SK-N-SH (cell line): ENCODE results near the gene UBB. TPM values are rescaled to one million over a fixed set of nuclear protein-coding genes. Genes with fewer than 3 reads are reported as not detected.

Experiments
- CTCF ChIA-PET: fragments of 300-600, 350-600 bp; formaldehyde crosslinking; extraction: SDS; loops from one replicate; lab custom pipeline; 2021; lab: Yijun Ruan, JAX
- POLR2A ChIA-PET: fragments of 350-600 bp; sonication (Branson Sonifier 250); formaldehyde crosslinking; extraction: SDS; loops from one replicate; lab custom pipeline; 2020; ENCODE audit warnings: antibody characterized with exemption, inconsistent platforms; lab: Yijun Ruan, JAX
- DNase-seq: peaks from one replicate; pipeline ENCODE4 v3.0.0; 2012
- H2AFZ ChIP-seq: fragments of 200-600 bp; sonication (generic); 2 replicates; pipeline ENCODE4 v1.8.1; 2016; ENCODE audit warnings: antibody characterized with exemption, mild to moderate bottlenecking, low read depth
- H3F3A ChIP-seq: fragments of 200-600 bp; sonication (generic); replicated peaks from 2 replicates; pipeline ENCODE3; 2016; ENCODE audit warnings: antibody characterized with exemption, mild to moderate bottlenecking; ENCODE audit not compliant: insufficient read depth
- H3K27ac ChIP-seq, 2 experiments: fragments of 200-500 bp in 1 of 2; fragments of 200-600 bp in 1 of 2; sonication (Bioruptor generic) in 1 of 2; sonication (generic), shearing (Covaris generic) in 1 of 2; 2 replicates each; pipeline versions ENCODE4 v1.5.1 to v1.6.1; 2014 to 2016; ENCODE audit warnings: low read depth in 2 of 2, inconsistent platforms in 1 of 2, low read length in 1 of 2, mild to moderate bottlenecking in 1 of 2, mixed read lengths in 1 of 2
- H3K27me3 ChIP-seq: fragments of 200-600 bp; sonication (generic), shearing (Covaris generic); 2 replicates; pipeline ENCODE4 v1.6.1; 2016; ENCODE audit warnings: mixed run types; ENCODE audit not compliant: insufficient read depth
- H3K36me3 ChIP-seq, 2 experiments: fragments of 200-500 bp in 1 of 2; fragments of 200-600 bp in 1 of 2; sonication (Bioruptor generic) in 1 of 2; sonication (generic) in 1 of 2; replicated peaks in 1 of 2; 2 replicates each; pipeline versions ENCODE3 to v1.5.1; 2014 to 2016; ENCODE audit warnings: low read length in 1 of 2, mild to moderate bottlenecking in 1 of 2; ENCODE audit not compliant: insufficient read depth in 2 of 2, control insufficient read depth in 1 of 2
- H3K4me1 ChIP-seq, 2 experiments: fragments of 200-500 bp in 1 of 2; fragments of 200-600 bp in 1 of 2; sonication (Bioruptor generic) in 1 of 2; sonication (generic), shearing (Covaris generic) in 1 of 2; 2 replicates each; pipeline versions ENCODE4 v1.5.1 to v1.6.1; 2014 to 2016; ENCODE audit warnings: low read depth in 1 of 2, low read length in 1 of 2, mixed run types in 1 of 2; ENCODE audit not compliant: insufficient read depth in 2 of 2, control insufficient read depth in 1 of 2
- H3K4me2 ChIP-seq: fragments of 200-600 bp; sonication (generic), shearing (Covaris generic); 2 replicates; pipeline ENCODE4 v1.6.1; 2017; ENCODE audit warnings: mixed run types
- H3K4me3 ChIP-seq, 2 experiments: fragments of 200-500 bp in 1 of 2; fragments of 200-600 bp in 1 of 2; sonication (Bioruptor generic) in 1 of 2; sonication (generic), shearing (Covaris generic) in 1 of 2; 2 replicates each; pipeline versions ENCODE4 v1.5.1 to v1.8.1; 2014 to 2016; ENCODE audit warnings: low read depth in 2 of 2, inconsistent platforms in 1 of 2, low read length in 1 of 2, mild to moderate bottlenecking in 1 of 2, mixed read lengths in 1 of 2, moderate library complexity in 1 of 2
- H3K79me2 ChIP-seq: fragments of 200-600 bp; sonication (generic); 2 replicates; pipeline ENCODE4 v1.8.1; 2017; ENCODE audit warnings: mild to moderate bottlenecking; ENCODE audit not compliant: insufficient read depth
- H3K9ac ChIP-seq: fragments of 200-600 bp; sonication (generic); 2 replicates; pipeline ENCODE4 v1.6.1; 2017; ENCODE audit warnings: mixed run types
- H3K9me2 ChIP-seq: fragments of 200-600 bp; sonication (generic); 2 replicates; pipeline ENCODE4 v1.6.1; 2017; ENCODE audit warnings: mixed run types
- H3K9me3 ChIP-seq: fragments of 200-600 bp; sonication (generic); 2 replicates; pipeline ENCODE4 v1.6.1; 2017; ENCODE audit warnings: mixed run types, mild to moderate bottlenecking, moderate library complexity
- H4K20me1 ChIP-seq: fragments of 200-600 bp; sonication (generic); 2 replicates; pipeline ENCODE4 v1.6.1; 2017; ENCODE audit warnings: mild to moderate bottlenecking, mixed run types; ENCODE audit not compliant: insufficient read depth
- CHD2 ChIP-seq: fragments of 150-350 bp; IDR thresholded peaks from 2 replicates; pipeline ENCODE4 v1.6.1; 2018; ENCODE audit warnings: low read length; ENCODE audit not compliant: partially characterized antibody
- EP300 ChIP-seq, 2 experiments: IDR thresholded peaks; 2 replicates each; pipeline versions ENCODE4 v1.4.0 to v1.6.1; 2012; ENCODE audit warnings: borderline replicate concordance in 1 of 2, low read depth in 1 of 2, low read length in 1 of 2
- FOSL2 ChIP-seq: IDR thresholded peaks from 2 replicates; pipeline ENCODE4 v1.4.0; 2012; ENCODE audit warnings: low read depth, mild to moderate bottlenecking, moderate library complexity, borderline replicate concordance
- GABPA ChIP-seq: IDR thresholded peaks from 2 replicates; pipeline ENCODE4 v1.4.0; 2012; ENCODE audit warnings: low read depth, mild to moderate bottlenecking
- NFIC ChIP-seq: IDR thresholded peaks from 2 replicates; pipeline ENCODE4 v1.4.0; 2012; ENCODE audit warnings: borderline replicate concordance
- PBX3 ChIP-seq: IDR thresholded peaks from 2 replicates; pipeline ENCODE4; 2012
- POLR2AphosphoS5 ChIP-seq: IDR thresholded peaks from 2 replicates; pipeline ENCODE4 v1.6.1; 2012; ENCODE audit warnings: low read depth, low read length
- RAD21 ChIP-seq: IDR thresholded peaks from 2 replicates; pipeline ENCODE4 v1.6.1; 2012; ENCODE audit warnings: mild to moderate bottlenecking, low read length
- RXRA ChIP-seq: IDR thresholded peaks from 2 replicates; pipeline ENCODE4 v1.4.0; 2012; ENCODE audit warnings: low read depth, mild to moderate bottlenecking, borderline replicate concordance
- SIN3A ChIP-seq: IDR thresholded peaks from 2 replicates; pipeline ENCODE4 v1.6.1; 2012; ENCODE audit warnings: low read depth, mild to moderate bottlenecking, low read length, moderate library complexity, borderline replicate concordance
- SMC3 ChIP-seq: IDR thresholded peaks from 2 replicates; pipeline ENCODE4 v1.6.1; 2012; ENCODE audit warnings: low read depth, low read length, improper control_type of control experiment
- USF1 ChIP-seq: IDR thresholded peaks from 2 replicates; pipeline ENCODE4 v1.4.0; 2012; ENCODE audit warnings: low read depth, borderline replicate concordance
- WGBS: methylation state at CpG from one replicate; pipeline ENCODE4 v1.1.6; 2017; ENCODE audit warnings: low lambda C conversion rate; 5-methylcytosine and 5-hydroxymethylcytosine counted together
- polyA plus RNA-seq, 3 experiments: library from polyadenylated mRNA; depleted of rRNA; stranded (reverse); fragments of >200 nt; gene quantifications; 2 replicates each; pipeline ENCODE4 v1.2.3, GENCODE V29; 2012

Gene UBB
- polyA plus RNA-seq, 1 of the 3 experiments (the other 2 are of a cell fraction), result 2,693 TPM

- TF ChIP-seq EP300 (IDR thresholded peaks at IDR 0.05; ENCODE audit: borderline replicate concordance in 1 of 2, low read depth in 1 of 2, low read length in 1 of 2) (no peak), SMC3 (peak; percentile 42), NFIC (no peak), CHD2 (no peak), SIN3A (no peak), RXRA (no peak)
Observed at GRCh38 chr17:16428098-16428882, 47.4 kb downstream of the UBB start (continued).

- Histone ChIP-seq H3K4me1 (peaks cover 0 to 2% of the 10 kb centered on the region in 2 experiments; a peak in 1 of 4 replicates), H3K27me3 (no peaks in the 10 kb centered on the region), H3K9me3 (no peaks in the 10 kb centered on the region), H3K9ac (no peak overlapping the region), H3F3A (no peaks in the 10 kb centered on the region), H3K9me2 (no peaks in the 10 kb centered on the region), H3K79me2 (no peaks in the 10 kb centered on the region), H2AFZ (no peak overlapping the region), H3K4me2 (no peak overlapping the region), H4K20me1 (no peaks in the 10 kb centered on the region), H3K27ac (no peak overlapping the region), H3K36me3 (no peaks in the 10 kb centered on the region), H3K4me3 (no peak overlapping the region)
- POLR2A ChIA-PET, result interaction anchor here (1.4 to 3.3 kb wide), 2 partner anchors 10 to 48 kb away, joined by 4 to 25 read pairs; partner anchors contain the start of gene UBB
- TF ChIP-seq POLR2AphosphoS5 (no peak), NFIC (no peak), USF1 (no peak), GABPA (no peak), FOSL2 (no peak), RAD21 (no peak), RXRA (no peak)
- WGBS, result 96% methylated on average over 9 of the region's 9 CpGs
- CTCF ChIA-PET, result interaction anchor here (1.1 to 2.8 kb wide), 8 partner anchors 16 to 92 kb away, joined by 3 to 16 read pairs (median 6); no protein-coding TSS in a partner anchor
- DNase-seq, result no peak
Observed at GRCh38 chr17:16429083-16429482, 48.2 kb downstream of the UBB start.

GRCh38 chr17:16430650-16431049, 49.8 kb downstream of the UBB start:
- no peak overlapping the region for H3K9ac ChIP-seq
- H3K4me3 ChIP-seq, result no peak overlapping the region
- H3K4me2 ChIP-seq, result no peak overlapping the region
- no peaks in the 10 kb centered on the region for H3K9me2 ChIP-seq
- peaks cover 0 to 6% of the 10 kb centered on the region in 2 experiments; a peak in 1 of 4 replicates for H3K4me1 ChIP-seq
- H3K27me3 ChIP-seq, result no peaks in the 10 kb centered on the region
- H3F3A ChIP-seq, result no peaks in the 10 kb centered on the region
- ChIA-PET POLR2A (interaction anchor here (1.4 kb wide), 1 partner anchor 50 kb away, joined by 4 read pairs; the partner anchor contains the start of gene UBB), CTCF (interaction anchor here (0.6 kb wide), 1 partner anchor 12 kb away, joined by 3 read pairs; no protein-coding TSS in a partner anchor)
- H3K9me3 ChIP-seq, result no peaks in the 10 kb centered on the region
- 66% methylated on average over 6 of the region's 6 CpGs for WGBS
- no peak overlapping the region for H2AFZ ChIP-seq
- no peak for DNase-seq
- no peaks in the 10 kb centered on the region for H3K36me3 ChIP-seq
- H3K79me2 ChIP-seq, result no peaks in the 10 kb centered on the region
- TF ChIP-seq PBX3, result no peak
- no peak overlapping the region for H3K27ac ChIP-seq
- H4K20me1 ChIP-seq, result no peaks in the 10 kb centered on the region
